ENCODE results near the gene ZNF580. TPM values are rescaled to one million over a fixed set of nuclear protein-coding genes. Genes with fewer than 3 reads are reported as not detected.

The ZNF580 gene
- total and polyA plus RNA-seq, 9 of the 15 experiments (the other 6 are each of a cell fraction or from before 2014, with no cell fraction given): 2.3 to 47.4 (median 6.0) TPM

DNA sequence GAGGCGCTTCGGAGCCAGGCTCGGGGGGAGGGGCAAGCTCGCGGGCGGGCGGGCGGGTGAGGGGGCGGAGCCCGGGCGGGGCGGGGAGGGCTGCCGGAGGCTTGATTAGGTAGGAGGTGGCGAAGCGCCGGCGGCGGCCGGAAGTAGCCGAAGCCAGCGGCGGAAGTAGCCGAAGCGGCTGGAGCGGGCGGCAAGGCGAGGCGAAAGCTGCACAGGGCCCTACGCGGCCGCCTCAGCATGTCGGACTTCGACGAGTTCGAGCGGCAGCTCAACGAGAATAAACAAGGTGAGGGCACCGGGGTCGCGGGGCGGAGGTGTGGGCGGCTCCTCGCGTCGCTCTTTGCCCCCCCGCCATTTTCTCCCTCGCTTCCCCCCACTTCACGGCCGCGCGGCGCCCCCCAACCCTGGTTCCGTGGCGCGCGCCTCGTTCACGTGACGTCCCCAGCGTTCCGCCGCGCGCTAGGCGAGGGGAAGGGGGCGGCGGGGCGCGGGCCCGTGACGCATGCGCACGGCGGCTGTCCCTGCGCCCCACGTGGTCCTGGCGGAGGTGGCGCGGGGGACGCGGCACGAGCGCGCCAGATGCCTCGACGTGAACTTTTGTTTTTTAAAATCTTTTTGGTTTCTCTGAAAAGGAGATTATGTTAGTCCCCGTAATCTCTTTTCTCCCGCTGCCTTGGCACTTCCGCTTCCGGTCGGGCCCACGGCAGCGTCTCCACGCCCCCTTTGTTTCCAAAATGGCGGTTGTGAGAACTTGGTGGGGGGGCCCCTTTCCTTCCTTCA lies 14.3 kb downstream of the ZNF580 start, which contains the start of gene U2AF2 (continued):
- TF ChIP-seq ZBTB40 (IDR thresholded peaks at IDR 0.05) (peak; percentile 93), ZBTB40 (CRISPR knock-in tag; IDR thresholded peaks at IDR 0.05) (no peak), FOXP1 (CRISPR knock-in tag; IDR thresholded peaks at IDR 0.05) (peak; percentile 94), MAZ (CRISPR knock-in tag; conservative IDR thresholded peaks at IDR 0.05 in 1 of 2, IDR thresholded peaks at IDR 0.05 in 1 of 2) (peak; percentile 46 to 92), BCOR (IDR thresholded peaks at IDR 0.05) (no peak), RBM22 (IDR thresholded peaks at IDR 0.05; ENCODE audit: low read depth, low read length, poor library complexity, severe bottlenecking) (peak; percentile 81), MXD1 (CRISPR knock-in tag; IDR thresholded peaks at IDR 0.05; ENCODE audit: borderline replicate concordance, poor library complexity, severe bottlenecking) (peak; percentile 90), NELFE (IDR thresholded peaks at IDR 0.05; ENCODE audit: insufficient read depth, insufficient read length) (no peak), ZNF589 (CRISPR knock-in tag; IDR thresholded peaks at IDR 0.05; ENCODE audit: low read depth) (no peak; the same call in 1 of the 2 replicates), ESRRB (CRISPR knock-in tag; IDR thresholded peaks at IDR 0.05; ENCODE audit: borderline replicate concordance) (no peak), MIER1 (IDR thresholded peaks at IDR 0.05; ENCODE audit: low read depth) (no peak)
- TF ChIP-seq, protein P1, sequence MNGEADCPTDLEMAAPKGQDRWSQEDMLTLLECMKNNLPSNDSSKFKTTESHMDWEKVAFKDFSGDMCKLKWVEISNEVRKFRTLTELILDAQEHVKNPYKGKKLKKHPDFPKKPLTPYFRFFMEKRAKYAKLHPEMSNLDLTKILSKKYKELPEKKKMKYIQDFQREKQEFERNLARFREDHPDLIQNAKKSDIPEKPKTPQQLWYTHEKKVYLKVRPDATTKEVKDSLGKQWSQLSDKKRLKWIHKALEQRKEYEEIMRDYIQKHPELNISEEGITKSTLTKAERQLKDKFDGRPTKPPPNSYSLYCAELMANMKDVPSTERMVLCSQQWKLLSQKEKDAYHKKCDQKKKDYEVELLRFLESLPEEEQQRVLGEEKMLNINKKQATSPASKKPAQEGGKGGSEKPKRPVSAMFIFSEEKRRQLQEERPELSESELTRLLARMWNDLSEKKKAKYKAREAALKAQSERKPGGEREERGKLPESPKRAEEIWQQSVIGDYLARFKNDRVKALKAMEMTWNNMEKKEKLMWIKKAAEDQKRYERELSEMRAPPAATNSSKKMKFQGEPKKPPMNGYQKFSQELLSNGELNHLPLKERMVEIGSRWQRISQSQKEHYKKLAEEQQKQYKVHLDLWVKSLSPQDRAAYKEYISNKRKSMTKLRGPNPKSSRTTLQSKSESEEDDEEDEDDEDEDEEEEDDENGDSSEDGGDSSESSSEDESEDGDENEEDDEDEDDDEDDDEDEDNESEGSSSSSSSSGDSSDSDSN (IDR thresholded peaks at IDR 0.05; ENCODE audit: borderline replicate concordance in 1 of 2, low read depth in 2 of 2, low read length in 2 of 2): no peak
- TF ChIP-seq, protein P2, sequence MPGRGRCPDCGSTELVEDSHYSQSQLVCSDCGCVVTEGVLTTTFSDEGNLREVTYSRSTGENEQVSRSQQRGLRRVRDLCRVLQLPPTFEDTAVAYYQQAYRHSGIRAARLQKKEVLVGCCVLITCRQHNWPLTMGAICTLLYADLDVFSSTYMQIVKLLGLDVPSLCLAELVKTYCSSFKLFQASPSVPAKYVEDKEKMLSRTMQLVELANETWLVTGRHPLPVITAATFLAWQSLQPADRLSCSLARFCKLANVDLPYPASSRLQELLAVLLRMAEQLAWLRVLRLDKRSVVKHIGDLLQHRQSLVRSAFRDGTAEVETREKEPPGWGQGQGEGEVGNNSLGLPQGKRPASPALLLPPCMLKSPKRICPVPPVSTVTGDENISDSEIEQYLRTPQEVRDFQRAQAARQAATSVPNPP (IDR thresholded peaks at IDR 0.05; ENCODE audit: borderline replicate concordance, insufficient read depth, insufficient read length): no peak
